ENCODE data around the gene NAXD. TPM values are rescaled to one million over a fixed set of nuclear protein-coding genes. Genes with fewer than 3 reads are reported as not detected.

The NAXD gene
- total and polyA plus RNA-seq, 10 of the 15 experiments (the other 5 are each of a cell fraction or from before 2014, with no cell fraction given): 1.5 to 36.2 (median 23.8) TPM

DNA sequence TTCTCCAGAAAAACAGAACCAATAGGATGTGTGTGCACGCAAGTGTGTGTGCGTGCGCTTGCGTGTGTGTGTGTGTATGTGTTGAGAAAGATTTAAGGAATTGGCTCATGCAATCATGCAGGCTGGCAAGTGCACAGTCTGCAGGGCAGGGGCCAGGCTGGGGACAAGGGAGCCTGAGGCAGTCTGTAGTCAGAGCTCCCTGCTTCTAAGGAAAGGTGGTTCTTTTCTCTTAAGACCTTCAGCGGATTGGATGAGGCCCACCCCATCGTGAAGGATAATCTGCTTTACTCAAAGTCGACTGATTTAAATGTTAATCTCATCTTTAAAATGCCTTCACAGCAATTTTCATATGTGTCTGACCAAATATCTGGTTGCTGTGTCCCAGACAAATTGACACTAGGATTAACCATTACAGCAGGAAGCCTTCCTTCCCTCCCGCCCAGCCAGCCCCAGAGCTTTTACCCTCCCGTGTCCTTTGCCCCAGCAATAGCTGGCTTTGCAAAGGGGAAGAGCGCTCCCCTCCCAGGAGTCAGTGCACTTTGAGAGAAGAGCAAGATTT is 15.0 kb upstream of the NAXD start:
- no peaks in the 10 kb centered on the region for H3K36me3 ChIP-seq (ENCODE audit: control insufficient read depth in 2 of 2, insufficient read depth in 2 of 2, low read length in 1 of 2)
- intact Hi-C loops (cut with micrococcal nuclease; ENCODE audit: unreplicated experiment) (no loop called here), in situ Hi-C loops (cut with MboI) (no loop called here)
- RAD21 ChIA-PET (ENCODE audit: unreplicated experiment): interaction anchor here (0.9 kb wide), 1 partner anchor 10 kb away, joined by 3 read pairs; no protein-coding TSS in a partner anchor
- H3K9me3 ChIP-seq (replicated peaks; ENCODE audit: control insufficient read depth, insufficient read depth, low read length): no peaks in the 10 kb centered on the region
- SMC1A ChIA-PET (ENCODE audit: uncharacterized antibody, unreplicated experiment): no interaction called here
- POLR2A ChIA-PET: interaction anchor here (0.6 to 1.0 kb wide), 2 partner anchors 18 to 50 kb away, joined by 6 to 8 read pairs; no protein-coding TSS in a partner anchor
- no TSS peak for BruUV-seq (replicated peaks)
- DNase-seq (ENCODE audit: low read depth, low spot score) (no peak), FAIRE-seq (no peak), ATAC-seq (no peak)
- 78% methylated on average over 10 of the region's 10 CpGs for WGBS (ENCODE audit: insufficient coverage, insufficient replicate concordance, low lambda C conversion rate, missing lambda C conversion rate)
- no peaks in the 10 kb centered on the region for H4K20me1 ChIP-seq (ENCODE audit: control insufficient read depth, insufficient read depth)
- H3K4me3 ChIP-seq: no peak overlapping the region
- no peaks in the 10 kb centered on the region for H3K79me2 ChIP-seq (ENCODE audit: control insufficient read depth, insufficient read depth, low read length)
- no peak overlapping the region for H2AFZ ChIP-seq (ENCODE audit: control insufficient read depth, low read depth, low read length)
- no peaks in the 10 kb centered on the region for H3K4me1 ChIP-seq (ENCODE audit: control insufficient read depth, insufficient read depth, low read length)
- H3K27me3 ChIP-seq (replicated peaks in 1 of 2; ENCODE audit: control insufficient read depth in 2 of 2, insufficient read depth in 2 of 2, low read length in 1 of 2): no peaks in the 10 kb centered on the region
- H3K4me2 ChIP-seq (ENCODE audit: control insufficient read depth, insufficient read depth): no peak overlapping the region
- CTCF ChIA-PET: interaction anchor here (2.1 kb wide), 1 partner anchor 15 kb away, joined by 5 read pairs; the partner anchor contains the start of gene NAXD
- no peak overlapping the region for H3K9ac ChIP-seq (ENCODE audit: control insufficient read depth, insufficient read depth, low read length)
- no peak for TF ChIP-seq STAT3 (IDR thresholded peaks at IDR 0.05; ENCODE audit: low read depth, low read length)
- no peak for TF ChIP-seq BACH1 (IDR thresholded peaks at IDR 0.05; ENCODE audit: borderline replicate concordance)
- TF ChIP-seq CHD1 (IDR thresholded peaks at IDR 0.05; ENCODE audit: low read depth, low read length): no peak
- no peak for TF ChIP-seq IKZF1 (conservative IDR thresholded peaks at IDR 0.05)
- no peak for TF ChIP-seq KLF5 (IDR thresholded peaks at IDR 0.05; ENCODE audit: partially characterized antibody)
- no peak for TF ChIP-seq RFX5 (IDR thresholded peaks at IDR 0.05; ENCODE audit: low read depth, low read length)
- TF ChIP-seq NFIC (IDR thresholded peaks at IDR 0.05; ENCODE audit: low read depth, low read length): no peak
- no peak for TF ChIP-seq BCL3 (IDR thresholded peaks at IDR 0.05; ENCODE audit: borderline replicate concordance, insufficient read depth, low read depth, low read length, poor library complexity, severe bottlenecking)
- no peak for TF ChIP-seq NR2C2 (IDR thresholded peaks at IDR 0.05; ENCODE audit: borderline replicate concordance, control insufficient read depth, insufficient read length, low read depth)
- no peak for TF ChIP-seq ZNF384 (IDR thresholded peaks at IDR 0.05; ENCODE audit: borderline replicate concordance, low read depth, low read length)
- TF ChIP-seq EP300 (IDR thresholded peaks at IDR 0.05; ENCODE audit: borderline replicate concordance in 1 of 2, control insufficient read depth in 1 of 2, low read depth in 2 of 2, low read length in 2 of 2): no peak
- no peak for TF ChIP-seq RELA (IDR thresholded peaks at IDR 0.05; ENCODE audit: borderline replicate concordance, partially characterized antibody)
- TF ChIP-seq, protein P1, sequence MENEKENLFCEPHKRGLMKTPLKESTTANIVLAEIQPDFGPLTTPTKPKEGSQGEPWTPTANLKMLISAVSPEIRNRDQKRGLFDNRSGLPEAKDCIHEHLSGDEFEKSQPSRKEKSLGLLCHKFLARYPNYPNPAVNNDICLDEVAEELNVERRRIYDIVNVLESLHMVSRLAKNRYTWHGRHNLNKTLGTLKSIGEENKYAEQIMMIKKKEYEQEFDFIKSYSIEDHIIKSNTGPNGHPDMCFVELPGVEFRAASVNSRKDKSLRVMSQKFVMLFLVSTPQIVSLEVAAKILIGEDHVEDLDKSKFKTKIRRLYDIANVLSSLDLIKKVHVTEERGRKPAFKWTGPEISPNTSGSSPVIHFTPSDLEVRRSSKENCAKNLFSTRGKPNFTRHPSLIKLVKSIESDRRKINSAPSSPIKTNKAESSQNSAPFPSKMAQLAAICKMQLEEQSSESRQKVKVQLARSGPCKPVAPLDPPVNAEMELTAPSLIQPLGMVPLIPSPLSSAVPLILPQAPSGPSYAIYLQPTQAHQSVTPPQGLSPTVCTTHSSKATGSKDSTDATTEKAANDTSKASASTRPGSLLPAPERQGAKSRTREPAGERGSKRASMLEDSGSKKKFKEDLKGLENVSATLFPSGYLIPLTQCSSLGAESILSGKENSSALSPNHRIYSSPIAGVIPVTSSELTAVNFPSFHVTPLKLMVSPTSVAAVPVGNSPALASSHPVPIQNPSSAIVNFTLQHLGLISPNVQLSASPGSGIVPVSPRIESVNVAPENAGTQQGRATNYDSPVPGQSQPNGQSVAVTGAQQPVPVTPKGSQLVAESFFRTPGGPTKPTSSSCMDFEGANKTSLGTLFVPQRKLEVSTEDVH (IDR thresholded peaks at IDR 0.05; ENCODE audit: low read depth, partially characterized antibody): no peak
- TF ChIP-seq SRF (IDR thresholded peaks at IDR 0.05; ENCODE audit: low read depth in 2 of 2, low read length in 2 of 2): no peak
- TF ChIP-seq NBN (IDR thresholded peaks at IDR 0.05): no peak
- TF ChIP-seq, protein P2, sequence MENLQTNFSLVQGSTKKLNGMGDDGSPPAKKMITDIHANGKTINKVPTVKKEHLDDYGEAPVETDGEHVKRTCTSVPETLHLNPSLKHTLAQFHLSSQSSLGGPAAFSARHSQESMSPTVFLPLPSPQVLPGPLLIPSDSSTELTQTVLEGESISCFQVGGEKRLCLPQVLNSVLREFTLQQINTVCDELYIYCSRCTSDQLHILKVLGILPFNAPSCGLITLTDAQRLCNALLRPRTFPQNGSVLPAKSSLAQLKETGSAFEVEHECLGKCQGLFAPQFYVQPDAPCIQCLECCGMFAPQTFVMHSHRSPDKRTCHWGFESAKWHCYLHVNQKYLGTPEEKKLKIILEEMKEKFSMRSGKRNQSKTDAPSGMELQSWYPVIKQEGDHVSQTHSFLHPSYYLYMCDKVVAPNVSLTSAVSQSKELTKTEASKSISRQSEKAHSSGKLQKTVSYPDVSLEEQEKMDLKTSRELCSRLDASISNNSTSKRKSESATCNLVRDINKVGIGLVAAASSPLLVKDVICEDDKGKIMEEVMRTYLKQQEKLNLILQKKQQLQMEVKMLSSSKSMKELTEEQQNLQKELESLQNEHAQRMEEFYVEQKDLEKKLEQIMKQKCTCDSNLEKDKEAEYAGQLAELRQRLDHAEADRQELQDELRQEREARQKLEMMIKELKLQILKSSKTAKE (IDR thresholded peaks at IDR 0.05; ENCODE audit: low read depth, poor library complexity, severe bottlenecking): no peak
- TF ChIP-seq POU2F2 (IDR thresholded peaks at IDR 0.05; ENCODE audit: borderline replicate concordance, low read depth, low read length): no peak
- no peak for TF ChIP-seq MYB (IDR thresholded peaks at IDR 0.05; ENCODE audit: borderline replicate concordance, low read depth, low read length)
- TF ChIP-seq SREBF2 (IDR thresholded peaks at IDR 0.05; ENCODE audit: low read length): no peak
- no peak overlapping the region for H3K27ac ChIP-seq (ENCODE audit: control insufficient read depth, insufficient read depth)
